Spleen (tissue), 7 donors: ENCODE measurements around the gene EPB41L4A.

Source experiments
- CTCF ChIP-seq, 11 experiments: fragments of 200-600 bp in 7 of 11; fragments of 450-650 bp in 4 of 11; sonication (generic) in 4 of 11; IDR thresholded peaks in 8 of 11; conservative IDR thresholded peaks in 3 of 11; 1 replicate in 7 of 11; 2 replicates in 4 of 11; pipeline versions ENCODE4 v1.4.0 to v1.8.0; 2016 to 2021; ENCODE audit warnings: antibody characterized with exemption in 11 of 11, inconsistent platforms in 4 of 11, mild to moderate bottlenecking in 1 of 11
- POLR2A ChIP-seq, 3 donors: fragments of 450-650 bp; IDR thresholded peaks; one replicate each; pipeline ENCODE4 v1.5.1; 2017; ENCODE audit warnings: antibody characterized with exemption in 3 of 3, mild to moderate bottlenecking in 1 of 3
- donor health status: DM: no; HTN: no; CAD: no; lungs with moderate emphysema.
- donor health status: DM: no; HTN: no; CAD: no.
- donor health status: DM: no; HTN: no; CAD: no.

- TF ChIP-seq POLR2A (IDR thresholded peaks at IDR 0.05) (no peak), CTCF (IDR thresholded peaks at IDR 0.05 in 8 of 11, conservative IDR thresholded peaks at IDR 0.05 in 3 of 11) (no peak)
Measured at GRCh38 chr5:112349371-112349770, 69.7 kb downstream of the EPB41L4A start.
